Upper lobe of right lung (tissue), 1 donor: ENCODE data around the gene CSF3R. TPM values are rescaled to one million over a fixed set of nuclear protein-coding genes. Genes with fewer than 3 reads are reported as not detected.

Experiments used
- ATAC-seq: fragments of 200-7000 bp; cut with Tn5 transposase; one replicate; pipeline ENCODE4 v1.9.1; 2020; ENCODE audit warnings: mild to moderate bottlenecking, moderate library complexity
- DNase-seq: peaks from one replicate; pipeline ENCODE4 v3.0.0-alpha.2; 2020
- H3K27ac ChIP-seq: fragments of 200-600 bp; one replicate; pipeline ENCODE4 v1.8.0; 2022
- H3K27me3 ChIP-seq: fragments of 200-600 bp; one replicate; pipeline ENCODE4 v1.8.0; 2022; ENCODE audit warnings: mild to moderate bottlenecking
- H3K36me3 ChIP-seq: fragments of 200-600 bp; one replicate; pipeline ENCODE4 v1.8.0; 2022
- H3K4me1 ChIP-seq: fragments of 200-600 bp; one replicate; pipeline ENCODE4 v1.8.0; 2022
- H3K4me3 ChIP-seq: fragments of 200-600 bp; one replicate; pipeline ENCODE4 v1.8.0; 2022; ENCODE audit warnings: mild to moderate bottlenecking
- H3K9me3 ChIP-seq: fragments of 200-600 bp; one replicate; pipeline ENCODE4 v1.8.0; 2022
- CTCF ChIP-seq: fragments of 200-600 bp; IDR thresholded peaks from one replicate; pipeline ENCODE4 v1.8.0; 2022; ENCODE audit warnings: antibody characterized with exemption
- intact Hi-C: fragments of 100-400 bp; cut with DNase I; formaldehyde crosslinking; loops from one replicate; pipeline ENCODE4 v1.11.0; 2022
- total RNA-seq: library from RNA; stranded (reverse); fragmentation: NEBNext Ultra II Directional; extraction: Animal tissue kit (Norgen Biotek cat#: 25700); gene quantifications from one replicate; pipeline ENCODE4 v1.2.1, GENCODE V29; 2021
- donor health status: DM: no; HTN: yes; CAD: no; lungs with severe emphysema.

The CSF3R gene
- total RNA-seq, 1 donor from 2014 or later = 202 TPM

- no peak for TF ChIP-seq CTCF
- Histone ChIP-seq H3K4me1 (no peaks in the 10 kb centered on the region), H3K9me3 (no peaks in the 10 kb centered on the region), H3K27ac (no peak overlapping the region), H3K4me3 (no peak overlapping the region), H3K36me3 (no peaks in the 10 kb centered on the region), H3K27me3 (peaks cover 5% of the 10 kb centered on the region)
- intact Hi-C loops = no loop called here
- no peak for DNase-seq
- ATAC-seq = no peak
These were observed 45.9 kb upstream of the CSF3R start for GRCh38 chr1:36528361-36529349.

- no peak for ATAC-seq
- no peaks in the 10 kb centered on the region for H3K36me3 ChIP-seq
- no peaks in the 10 kb centered on the region for H3K4me1 ChIP-seq
- peaks cover 5% of the 10 kb centered on the region for H3K27me3 ChIP-seq
- no peak for TF ChIP-seq CTCF
- intact Hi-C loops = no loop called here
- H3K4me3 ChIP-seq = no peak overlapping the region
- DNase-seq = no peak
- no peaks in the 10 kb centered on the region for H3K9me3 ChIP-seq
- H3K27ac ChIP-seq = no peak overlapping the region
These were observed 42.5 kb upstream of the CSF3R start for GRCh38 chr1:36525166-36525565.

DNA sequence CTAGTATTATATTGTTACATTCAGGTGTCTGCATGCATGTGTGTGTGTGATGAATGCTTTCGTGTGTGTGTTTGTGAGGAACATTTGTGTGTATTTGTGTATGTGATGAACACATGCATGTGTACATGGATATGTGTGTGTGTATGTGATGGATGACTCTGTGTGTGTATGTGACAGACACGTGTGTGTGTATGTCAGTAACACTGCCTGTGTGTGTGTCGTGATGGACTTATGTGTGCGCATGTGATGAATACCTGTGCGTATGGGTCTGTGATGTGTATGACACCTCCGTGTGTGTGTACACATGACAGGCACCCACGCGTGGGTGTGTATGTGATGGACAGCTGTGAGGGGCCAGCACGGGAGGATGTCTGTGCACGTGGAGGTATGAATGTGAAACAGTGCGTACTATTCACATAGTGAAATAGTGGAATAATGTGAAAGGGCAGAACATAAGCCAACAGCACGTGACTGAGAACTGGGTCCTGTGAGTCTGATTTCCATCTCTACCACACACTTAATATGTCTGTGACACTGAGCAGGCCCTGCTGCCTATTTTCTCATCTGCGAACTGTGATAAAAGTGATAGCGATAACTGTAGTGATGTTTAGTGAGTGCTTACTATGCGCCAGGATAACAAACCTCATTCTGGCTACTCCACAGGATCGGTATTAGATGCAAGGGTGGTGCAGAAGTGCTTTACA, 41.8 kb upstream of the CSF3R start:
- H3K4me3 ChIP-seq = no peak overlapping the region
- H3K9me3 ChIP-seq = no peaks in the 10 kb centered on the region
- intact Hi-C loops = no loop called here
- ATAC-seq = no peak
- no peak for DNase-seq
- no peaks in the 10 kb centered on the region for H3K4me1 ChIP-seq
- no peak overlapping the region for H3K27ac ChIP-seq
- peaks cover 5% of the 10 kb centered on the region for H3K27me3 ChIP-seq
- no peak for TF ChIP-seq CTCF
- no peaks in the 10 kb centered on the region for H3K36me3 ChIP-seq

GRCh38 chr1:36523850-36524249, 41.1 kb upstream of the CSF3R start:
- intact Hi-C loops = no loop called here
- no peak for DNase-seq
- H3K4me3 ChIP-seq = no peak overlapping the region

GRCh38 chr1:36523230-36523495, 40.5 kb upstream of the CSF3R start:
- Histone ChIP-seq H3K36me3 (no peaks in the 10 kb centered on the region), H3K4me3 (no peak overlapping the region), H3K27ac (no peak overlapping the region), H3K27me3 (no peaks in the 10 kb centered on the region), H3K9me3 (no peaks in the 10 kb centered on the region), H3K4me1 (no peaks in the 10 kb centered on the region)
- no peak for TF ChIP-seq CTCF
- intact Hi-C loops = no loop called here
- DNase-seq (no peak), ATAC-seq (no peak)

More at GRCh38 chr1:36523850-36524249, 41.1 kb upstream of the CSF3R start:
- no peak for ATAC-seq
- peaks cover 5% of the 10 kb centered on the region for H3K27me3 ChIP-seq
- no peak for TF ChIP-seq CTCF
- H3K4me1 ChIP-seq = no peaks in the 10 kb centered on the region
- H3K36me3 ChIP-seq = no peaks in the 10 kb centered on the region
- H3K9me3 ChIP-seq = no peaks in the 10 kb centered on the region
- no peak overlapping the region for H3K27ac ChIP-seq
